ENCODE results near the gene MCC.

DNA sequence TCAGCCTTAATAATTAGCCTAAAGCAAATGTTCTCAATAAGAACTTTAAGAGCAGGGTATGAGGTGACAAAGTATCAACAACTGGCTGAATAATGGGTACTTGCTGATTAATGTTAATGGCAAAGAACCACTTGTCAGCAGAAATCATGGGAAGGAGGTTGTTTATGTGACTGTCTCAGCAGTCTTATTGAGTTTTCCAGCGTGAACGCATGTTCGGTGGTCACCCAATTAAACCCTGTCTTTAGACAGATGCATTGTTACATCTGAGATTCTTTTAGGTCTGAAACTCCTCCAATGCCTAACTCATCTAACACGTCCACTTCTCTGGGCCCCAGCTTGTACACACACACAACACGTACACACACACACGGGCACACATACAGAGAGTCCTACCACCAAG, 35.3 kb downstream of the MCC start:
- TF ChIP-seq, protein P1, sequence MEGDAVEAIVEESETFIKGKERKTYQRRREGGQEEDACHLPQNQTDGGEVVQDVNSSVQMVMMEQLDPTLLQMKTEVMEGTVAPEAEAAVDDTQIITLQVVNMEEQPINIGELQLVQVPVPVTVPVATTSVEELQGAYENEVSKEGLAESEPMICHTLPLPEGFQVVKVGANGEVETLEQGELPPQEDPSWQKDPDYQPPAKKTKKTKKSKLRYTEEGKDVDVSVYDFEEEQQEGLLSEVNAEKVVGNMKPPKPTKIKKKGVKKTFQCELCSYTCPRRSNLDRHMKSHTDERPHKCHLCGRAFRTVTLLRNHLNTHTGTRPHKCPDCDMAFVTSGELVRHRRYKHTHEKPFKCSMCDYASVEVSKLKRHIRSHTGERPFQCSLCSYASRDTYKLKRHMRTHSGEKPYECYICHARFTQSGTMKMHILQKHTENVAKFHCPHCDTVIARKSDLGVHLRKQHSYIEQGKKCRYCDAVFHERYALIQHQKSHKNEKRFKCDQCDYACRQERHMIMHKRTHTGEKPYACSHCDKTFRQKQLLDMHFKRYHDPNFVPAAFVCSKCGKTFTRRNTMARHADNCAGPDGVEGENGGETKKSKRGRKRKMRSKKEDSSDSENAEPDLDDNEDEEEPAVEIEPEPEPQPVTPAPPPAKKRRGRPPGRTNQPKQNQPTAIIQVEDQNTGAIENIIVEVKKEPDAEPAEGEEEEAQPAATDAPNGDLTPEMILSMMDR (IDR thresholded peaks at IDR 0.05; ENCODE audit: insufficient read depth, low read length, poor library complexity, severe bottlenecking), result no peak
- TF ChIP-seq EZH2phosphoT487 (conservative IDR thresholded peaks at IDR 0.05; ENCODE audit: low read length), result no peak
